Rectal smooth muscle tissue (tissue), 1 donor: ENCODE data around the gene BMAL2.

Experiments
- H3K27ac ChIP-seq: one replicate; pipeline ENCODE4 v1.7.0; 2013; ENCODE audit warnings: low read depth, low read length, inconsistent platforms
- H3K27me3 ChIP-seq: one replicate; pipeline ENCODE4 v1.7.0; 2013; ENCODE audit warnings: low read length; ENCODE audit not compliant: control insufficient read depth, insufficient read depth
- H3K36me3 ChIP-seq: one replicate; pipeline ENCODE4 v1.7.0; 2013; ENCODE audit warnings: low read length; ENCODE audit not compliant: control insufficient read depth, insufficient read depth
- H3K4me1 ChIP-seq: one replicate; pipeline ENCODE4 v1.7.0; 2013; ENCODE audit warnings: low read length; ENCODE audit not compliant: control insufficient read depth, insufficient read depth
- H3K4me3 ChIP-seq: one replicate; pipeline ENCODE4 v1.7.0; 2013; ENCODE audit warnings: low read length
- H3K9ac ChIP-seq: one replicate; pipeline ENCODE4 v1.7.0; 2013; ENCODE audit warnings: low read length

The BMAL2 gene

GRCh38 chr12:27344246-27344645 is 11.6 kb downstream of the BMAL2 start:
- Histone ChIP-seq H3K4me1 (no peaks in the 10 kb centered on the region), H3K27me3 (no peaks in the 10 kb centered on the region), H3K27ac (no peak overlapping the region), H3K9ac (no peak overlapping the region), H3K36me3 (no peaks in the 10 kb centered on the region), H3K4me3 (no peak overlapping the region)

DNA sequence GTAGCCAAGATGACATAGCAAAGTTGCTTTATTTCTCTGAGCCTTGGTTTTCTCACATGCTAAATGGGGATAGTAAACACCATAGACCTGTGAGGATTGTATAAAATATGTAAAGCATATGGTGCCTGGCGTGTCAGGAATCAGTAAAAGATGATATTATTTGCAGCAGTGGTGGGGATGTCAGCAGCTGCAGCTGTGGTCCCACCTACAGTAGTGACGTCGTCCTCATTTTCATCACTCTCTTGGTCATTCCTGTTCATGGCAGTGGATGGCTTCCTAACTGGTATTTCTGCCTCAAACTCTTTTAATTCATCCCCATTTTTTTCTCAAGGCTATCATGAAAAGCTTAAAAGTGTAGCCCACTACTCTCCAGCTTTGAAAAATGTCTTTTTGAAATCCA is 12.1 kb downstream of the BMAL2 start:
- H3K27me3 ChIP-seq: no peaks in the 10 kb centered on the region

DNA sequence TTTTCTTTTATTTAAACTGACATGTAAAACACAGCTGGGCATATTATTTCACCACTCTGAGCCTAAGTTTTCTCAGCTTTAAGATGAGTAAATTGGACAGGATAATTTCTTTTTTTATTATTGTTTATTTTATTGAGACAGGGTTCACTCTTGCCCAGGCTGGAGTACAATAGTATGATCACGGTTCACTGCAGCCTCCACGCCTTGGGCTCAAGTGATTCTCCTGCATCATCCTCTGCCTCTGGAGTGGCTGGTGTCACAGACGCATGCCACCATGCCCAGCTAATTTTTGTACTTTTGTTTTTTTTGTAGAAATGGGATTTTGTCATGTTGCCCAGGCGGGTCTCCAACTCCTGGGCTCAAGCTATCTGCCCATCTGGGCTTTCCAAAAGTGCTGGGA is 12.7 kb downstream of the BMAL2 start:
- H3K9ac ChIP-seq: no peak overlapping the region
- no peaks in the 10 kb centered on the region for H3K27me3 ChIP-seq
- H3K4me3 ChIP-seq: no peak overlapping the region
- H3K27ac ChIP-seq: no peak overlapping the region
- no peaks in the 10 kb centered on the region for H3K4me1 ChIP-seq
- no peaks in the 10 kb centered on the region for H3K36me3 ChIP-seq

More for the DNA sequence above, 12.1 kb downstream of the BMAL2 start:
- no peaks in the 10 kb centered on the region for H3K4me1 ChIP-seq
- no peak overlapping the region for H3K4me3 ChIP-seq
- H3K27ac ChIP-seq: no peak overlapping the region
- H3K36me3 ChIP-seq: no peaks in the 10 kb centered on the region
- H3K9ac ChIP-seq: no peak overlapping the region

- Histone ChIP-seq H3K4me3 (no peak overlapping the region), H3K27ac (no peak overlapping the region), H3K27me3 (no peaks in the 10 kb centered on the region), H3K4me1 (no peaks in the 10 kb centered on the region), H3K9ac (no peak overlapping the region), H3K36me3 (no peaks in the 10 kb centered on the region)
Measured at GRCh38 chr12:27347779-27348178, 15.1 kb downstream of the BMAL2 start.

- Histone ChIP-seq H3K4me1 (no peaks in the 10 kb centered on the region), H3K27ac (no peak overlapping the region), H3K4me3 (no peak overlapping the region), H3K27me3 (no peaks in the 10 kb centered on the region), H3K9ac (no peak overlapping the region), H3K36me3 (no peaks in the 10 kb centered on the region)
Measured at GRCh38 chr12:27351476-27351875, 18.8 kb downstream of the BMAL2 start.

GRCh38 chr12:27355486-27355885 is 22.9 kb downstream of the BMAL2 start:
- H3K4me3 ChIP-seq: no peak overlapping the region
- no peaks in the 10 kb centered on the region for H3K27me3 ChIP-seq
- H3K9ac ChIP-seq: no peak overlapping the region
- no peaks in the 10 kb centered on the region for H3K4me1 ChIP-seq
- no peaks in the 10 kb centered on the region for H3K36me3 ChIP-seq
- H3K27ac ChIP-seq: no peak overlapping the region

- Histone ChIP-seq H3K27ac (no peak overlapping the region), H3K27me3 (no peaks in the 10 kb centered on the region), H3K36me3 (no peaks in the 10 kb centered on the region), H3K4me3 (no peak overlapping the region), H3K4me1 (no peaks in the 10 kb centered on the region), H3K9ac (no peak overlapping the region)
Measured at GRCh38 chr12:27355979-27356378, 23.3 kb downstream of the BMAL2 start.

DNA sequence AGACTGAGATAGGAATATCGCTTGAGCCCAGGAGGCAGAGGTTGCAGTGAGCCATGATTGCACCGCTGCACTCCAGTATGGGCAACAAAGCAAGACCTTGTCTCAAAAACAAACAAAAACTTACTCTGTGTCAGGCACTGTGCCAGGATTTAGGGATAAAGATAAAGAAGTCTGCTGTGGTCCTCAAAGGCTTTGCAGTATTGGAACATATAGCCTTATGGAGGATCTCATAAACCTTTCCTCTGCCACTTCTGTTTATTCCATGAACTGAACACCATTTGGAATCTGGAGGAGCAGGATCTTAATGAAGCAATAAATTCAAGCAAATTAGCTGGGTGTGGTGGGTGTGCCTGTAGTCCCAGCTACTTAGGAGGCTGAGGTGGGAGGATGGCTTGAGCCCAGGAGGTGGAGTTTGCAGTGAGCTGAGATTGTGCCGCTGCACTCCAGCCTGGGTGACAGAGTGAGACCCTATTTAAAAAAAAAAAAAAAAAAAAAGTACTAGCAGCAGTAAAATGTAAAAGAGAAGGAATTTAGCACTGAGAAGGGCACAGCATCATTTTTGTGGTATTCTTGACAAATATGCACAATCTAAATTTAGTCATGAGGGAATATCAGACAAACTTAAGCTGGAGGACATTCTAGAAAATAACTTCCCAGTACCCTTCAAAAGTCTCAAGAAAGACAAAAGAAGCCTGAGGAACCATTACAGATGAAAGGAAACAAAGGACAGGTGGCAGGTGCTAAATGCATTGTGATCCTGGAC is 27.1 kb downstream of the BMAL2 start:
- Histone ChIP-seq H3K36me3 (no peaks in the 10 kb centered on the region), H3K27me3 (no peaks in the 10 kb centered on the region), H3K27ac (no peak overlapping the region), H3K4me3 (no peak overlapping the region), H3K9ac (no peak overlapping the region), H3K4me1 (no peaks in the 10 kb centered on the region)

DNA sequence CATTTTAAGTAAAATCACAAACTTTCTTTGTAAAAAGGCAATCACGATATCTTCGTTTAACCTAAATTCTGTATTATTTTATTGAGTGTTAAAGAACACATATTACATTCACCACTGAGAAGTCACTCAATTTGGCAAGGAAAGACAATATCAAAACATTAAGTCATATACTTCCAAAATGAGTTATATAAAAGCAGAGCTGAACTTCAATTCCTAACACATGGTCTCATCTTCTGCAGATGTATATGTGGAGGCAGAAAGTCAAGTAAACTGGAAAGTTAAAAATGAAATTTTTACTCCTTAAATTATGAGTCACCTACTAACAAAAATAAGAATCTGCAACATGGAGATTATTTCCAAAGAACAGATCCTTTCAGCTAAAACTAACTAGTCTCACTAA is 28.7 kb downstream of the BMAL2 start:
- no peak overlapping the region for H3K27ac ChIP-seq
- H3K27me3 ChIP-seq: no peaks in the 10 kb centered on the region
- no peaks in the 10 kb centered on the region for H3K4me1 ChIP-seq
- H3K36me3 ChIP-seq: no peaks in the 10 kb centered on the region
- H3K4me3 ChIP-seq: no peak overlapping the region
- no peak overlapping the region for H3K9ac ChIP-seq

DNA sequence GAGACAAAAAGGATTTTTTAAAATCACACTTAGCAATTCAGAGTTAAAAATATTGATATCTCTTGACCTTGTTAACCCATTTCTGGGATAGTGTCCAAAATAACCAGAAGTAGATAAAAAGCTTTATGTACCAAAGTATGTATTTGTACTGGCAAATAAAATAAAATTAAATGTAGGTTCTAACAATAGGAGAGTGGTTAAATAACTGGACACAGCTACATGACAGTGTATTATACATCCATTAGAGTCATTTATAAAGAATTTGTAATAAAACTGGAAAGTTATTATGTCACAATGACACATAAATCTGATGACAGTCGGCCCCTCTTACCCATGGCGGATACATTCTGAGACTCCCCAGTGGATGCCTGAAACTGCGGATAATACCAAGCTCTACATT is 34.0 kb downstream of the BMAL2 start:
- H3K9ac ChIP-seq: no peak overlapping the region
- no peaks in the 10 kb centered on the region for H3K36me3 ChIP-seq
- no peak overlapping the region for H3K27ac ChIP-seq
- H3K4me3 ChIP-seq: no peak overlapping the region
- H3K4me1 ChIP-seq: no peaks in the 10 kb centered on the region
- H3K27me3 ChIP-seq: no peaks in the 10 kb centered on the region

DNA sequence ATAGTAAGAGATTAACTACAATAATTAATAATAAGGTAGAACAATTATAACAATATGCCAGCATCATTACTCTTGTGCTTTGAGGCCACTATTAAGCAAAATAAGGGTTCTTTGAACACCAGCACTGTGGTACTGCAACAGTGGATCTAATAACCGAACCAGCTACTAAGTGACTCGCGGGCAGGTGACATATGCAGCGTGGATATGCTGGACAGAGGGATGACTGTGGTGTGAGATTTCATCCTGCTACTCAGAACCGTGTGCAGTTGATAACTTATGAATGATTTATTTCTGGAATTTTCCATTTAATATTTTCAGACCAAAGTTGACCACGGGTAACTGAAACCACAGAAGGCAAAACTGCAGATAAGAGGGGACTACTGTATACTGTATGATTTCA is 34.4 kb downstream of the BMAL2 start:
- no peak overlapping the region for H3K9ac ChIP-seq
- no peak overlapping the region for H3K4me3 ChIP-seq
- no peak overlapping the region for H3K27ac ChIP-seq
- H3K4me1 ChIP-seq: no peaks in the 10 kb centered on the region
- H3K36me3 ChIP-seq: no peaks in the 10 kb centered on the region
- H3K27me3 ChIP-seq: no peaks in the 10 kb centered on the region

GRCh38 chr12:27382171-27382795 is 49.6 kb downstream of the BMAL2 start:
- Histone ChIP-seq H3K36me3 (no peaks in the 10 kb centered on the region), H3K4me3 (no peak overlapping the region), H3K27ac (no peak overlapping the region), H3K9ac (no peak overlapping the region), H3K4me1 (no peaks in the 10 kb centered on the region), H3K27me3 (no peaks in the 10 kb centered on the region)
